WI38 (cell line): Measurements from ENCODE around the gene LAMA5.
"Not testable (repeated sequence)": the region's sequence is repeated elsewhere in the genome, so short reads cannot be mapped to it uniquely, and the experiment has no call there.

ENCODE experiments used
- H3K4me3 ChIP-seq: 2 replicates; pipeline ENCODE4 v1.5.1; 2011; ENCODE audit warnings: low read depth, mild to moderate bottlenecking, control low read depth, low read length
- CTCF ChIP-seq: IDR thresholded peaks from 2 replicates; pipeline ENCODE4 v1.5.1; 2012; ENCODE audit warnings: low read depth, mild to moderate bottlenecking, control low read depth, low read length

The LAMA5 gene

GRCh38 chr20:62377064-62377461, 10.0 kb upstream of the LAMA5 start:
- no peak overlapping the region for H3K4me3 ChIP-seq
- TF ChIP-seq CTCF: no peak

GRCh38 chr20:62376112-62377063, 9.3 kb upstream of the LAMA5 start:
- no peak overlapping the region for H3K4me3 ChIP-seq
- no peak for TF ChIP-seq CTCF

GRCh38 chr20:62374331-62375152, 7.4 kb upstream of the LAMA5 start:
- no peak for TF ChIP-seq CTCF
- no peak overlapping the region for H3K4me3 ChIP-seq

GRCh38 chr20:62373631-62374179, 6.6 kb upstream of the LAMA5 start:
- not testable (repeated sequence) for H3K4me3 ChIP-seq

- TF ChIP-seq CTCF: no peak
- no peak overlapping the region for H3K4me3 ChIP-seq
These were observed 5.2 kb upstream of the LAMA5 start for GRCh38 chr20:62372042-62372993.

- no peak for TF ChIP-seq CTCF
- no peak overlapping the region for H3K4me3 ChIP-seq
These were observed 4.5 kb upstream of the LAMA5 start for GRCh38 chr20:62371588-62372041.
